Endothelial cell of umbilical vein (primary cell): ENCODE measurements around the gene NSMCE1. TPM values are rescaled to one million over a fixed set of nuclear protein-coding genes. Genes with fewer than 3 reads are reported as not detected.

ENCODE experiments used
- BruUV-seq: library from RNA; stranded (reverse); fragments of 400-500 nt; replicated peaks from 2 replicates; lab custom pipeline; 2021; lab: Mats Ljungman, UMichigan
- CTCF ChIA-PET: fragments of 300-600, 350-600 bp; sonication (Branson Sonifier 250); formaldehyde crosslinking; loops from one replicate; lab custom pipeline; 2021; ENCODE audit warnings: antibody characterized with exemption, inconsistent platforms; lab: Charles Lee
- POLR2A ChIA-PET: fragments of 300-600, 350-600 bp; sonication (Branson Sonifier 250); formaldehyde crosslinking; loops from one replicate; lab custom pipeline; 2021; ENCODE audit warnings: antibody characterized with exemption, inconsistent platforms; lab: Charles Lee
- DNase-seq: peaks from one replicate; pipeline ENCODE4 v3.0.0-alpha.2; 2011; ENCODE audit warnings: low read depth, low spot score
- FAIRE-seq: peaks from 2 replicates; lab custom pipeline; 2011; peaks lifted over from hg19 to GRCh38; lab: Jason Lieb, UNC
- H2AFZ ChIP-seq: 2 replicates; pipeline ENCODE4 v1.6.0; 2012; ENCODE audit warnings: low read depth, low read length, control low read depth, inconsistent platforms
- H3K27ac ChIP-seq: 2 replicates; pipeline ENCODE4 v1.5.1; 2011; ENCODE audit warnings: low read depth, mild to moderate bottlenecking, control low read depth, low read length, moderate library complexity; ENCODE audit not compliant: insufficient read depth
- H3K27me3 ChIP-seq, 2 experiments: 2 replicates each; pipeline versions ENCODE4 v1.6.0 to v1.6.1; 2011; ENCODE audit warnings: low read length in 2 of 2, mixed read lengths in 1 of 2; ENCODE audit not compliant: control insufficient read depth in 2 of 2, insufficient read depth in 2 of 2
- H3K36me3 ChIP-seq, 2 experiments: 2 replicates in 1 of 2; 3 replicates in 1 of 2; pipeline ENCODE4 v1.5.1; 2011; ENCODE audit warnings: low read length in 2 of 2, mild to moderate bottlenecking in 1 of 2, moderate library complexity in 1 of 2; ENCODE audit not compliant: control insufficient read depth in 2 of 2, insufficient read depth in 2 of 2; ENCODE audit errors: extremely low read depth in 1 of 2
- H3K4me1 ChIP-seq: 3 replicates; pipeline ENCODE4 v1.5.1; 2011; ENCODE audit warnings: mild to moderate bottlenecking, low read length; ENCODE audit not compliant: control insufficient read depth, insufficient read depth; ENCODE audit errors: extremely low read depth
- H3K4me2 ChIP-seq: 2 replicates; pipeline ENCODE4 v1.6.1; 2011; ENCODE audit warnings: low read length, control low read depth, mixed read lengths; ENCODE audit not compliant: insufficient read depth
- H3K4me3 ChIP-seq, 3 experiments: fragments of 200-600 bp in 1 of 3; sonication (generic), shearing (Covaris generic) in 1 of 3; replicated peaks in 1 of 3; 2 replicates each; pipeline ENCODE4 v1.5.1; 2011 to 2016; ENCODE audit warnings: control low read depth in 3 of 3, low read length in 3 of 3, mild to moderate bottlenecking in 2 of 3, inconsistent platforms in 1 of 3, low read depth in 1 of 3, moderate library complexity in 1 of 3; ENCODE audit not compliant: insufficient read depth in 1 of 3
- H3K79me2 ChIP-seq: 2 replicates; pipeline ENCODE4 v1.6.0; 2012; ENCODE audit warnings: low read length, inconsistent platforms; ENCODE audit not compliant: control insufficient read depth, insufficient read depth
- H3K9ac ChIP-seq: replicated peaks from 2 replicates; pipeline ENCODE3; 2011; ENCODE audit warnings: low read length, control low read depth; ENCODE audit not compliant: insufficient read depth; ENCODE audit errors: extremely low read depth
- H3K9me1 ChIP-seq: replicated peaks from 3 replicates; pipeline ENCODE4 v1.6.0; 2011; ENCODE audit warnings: mild to moderate bottlenecking, low read length; ENCODE audit not compliant: control insufficient read depth, insufficient read depth; ENCODE audit errors: extremely low read depth
- H3K9me3 ChIP-seq: replicated peaks from 2 replicates; pipeline ENCODE4 v1.5.1; 2012; ENCODE audit warnings: low read length, inconsistent platforms; ENCODE audit not compliant: control insufficient read depth, insufficient read depth
- H4K20me1 ChIP-seq: replicated peaks from 2 replicates; pipeline ENCODE3; 2011; ENCODE audit warnings: mild to moderate bottlenecking, low read length; ENCODE audit not compliant: control insufficient read depth, insufficient read depth; ENCODE audit errors: extremely low read depth
- CTCF ChIP-seq, 2 donors: IDR thresholded peaks; 1 replicate in 1 of 2; 2 replicates in 1 of 2; pipeline ENCODE4 v1.5.1; 2011; ENCODE audit warnings: low read length in 2 of 2, mild to moderate bottlenecking in 2 of 2, moderate library complexity in 2 of 2, control low read depth in 1 of 2, inconsistent platforms in 1 of 2, low read depth in 1 of 2; ENCODE audit not compliant: insufficient read depth in 1 of 2; ENCODE audit errors: extremely low read depth in 1 of 2
- EZH2 ChIP-seq: IDR thresholded peaks from 2 replicates; pipeline ENCODE4 v1.6.1; 2012; ENCODE audit warnings: borderline replicate concordance, low read depth, mild to moderate bottlenecking, moderate library complexity, low read length, inconsistent platforms; ENCODE audit not compliant: severe bottlenecking
- FOS ChIP-seq: IDR thresholded peaks from 2 replicates; pipeline ENCODE4 v1.6.1; 2011; ENCODE audit warnings: mild to moderate bottlenecking, low read length, moderate library complexity, borderline replicate concordance; ENCODE audit not compliant: insufficient read depth
- GATA2 ChIP-seq: IDR thresholded peaks from 2 replicates; pipeline ENCODE4 v1.7.0; 2011; ENCODE audit warnings: low read depth, mild to moderate bottlenecking, moderate library complexity, mixed read lengths, low read length; ENCODE audit not compliant: insufficient read length, insufficient read depth
- JUN ChIP-seq: IDR thresholded peaks from 2 replicates; pipeline ENCODE4 v1.6.1; 2011; ENCODE audit warnings: borderline replicate concordance, low read depth; ENCODE audit not compliant: insufficient read length, insufficient read depth
- MAX ChIP-seq: IDR thresholded peaks from 2 replicates; pipeline ENCODE4 v1.6.1; 2011; ENCODE audit not compliant: insufficient read depth, insufficient read length
- MYC ChIP-seq: IDR thresholded peaks from one replicate; pipeline ENCODE4 v1.6.1; 2011; ENCODE audit warnings: mild to moderate bottlenecking, low read depth, low read length
- POLR2A ChIP-seq: IDR thresholded peaks from 2 replicates; pipeline ENCODE4 v1.6.1; 2012; ENCODE audit warnings: low read depth, mild to moderate bottlenecking, control low read depth, low read length
- POLR2AphosphoS5 ChIP-seq: IDR thresholded peaks from 2 replicates; pipeline ENCODE4 v1.6.1; 2012; ENCODE audit warnings: low read depth, mild to moderate bottlenecking, control low read depth, low read length, moderate library complexity; ENCODE audit not compliant: insufficient read depth
- dilution Hi-C: fragments of 300-500 bp; cut with MboI; formaldehyde crosslinking; loops from one replicate; pipeline ENCODE4 v1.15.0; 2019; ENCODE audit warnings: low sequenced_read_pairs; ENCODE audit not compliant: extremely low pct_ligation_motif_present
- intact Hi-C: fragments of 100-400 bp; cut with micrococcal nuclease; formaldehyde crosslinking; loops from one replicate; pipeline ENCODE4 v1.10.0; 2022
- polyA plus RNA-seq, 4 experiments: library from polyadenylated mRNA; depleted of rRNA in 3 of 4; stranded (reverse) in 3 of 4; unstranded in 1 of 4; fragments of >200 nt; gene quantifications; 2 replicates each; pipeline versions ENCODE4 v1.2.1 to v1.2.3, GENCODE V29; 2011 to 2012; ENCODE audit warnings: missing spikeins in 1 of 4
- total RNA-seq: library from RNA; stranded (reverse); gene quantifications from 2 replicates; pipeline ENCODE4 v1.2.3, GENCODE V29; 2021

NSMCE1 gene
- total and polyA plus RNA-seq, 2 donors (not counting 3 experiments of a cell fraction or from before 2014, with no cell fraction given) = 23.8 to 42.0 TPM

- no peaks in the 10 kb centered on the region for H3K36me3 ChIP-seq
- H3K4me2 ChIP-seq = no peak overlapping the region
- H3K79me2 ChIP-seq = no peaks in the 10 kb centered on the region
- H3K9me3 ChIP-seq = no peaks in the 10 kb centered on the region
- H4K20me1 ChIP-seq = no peaks in the 10 kb centered on the region
- POLR2A ChIA-PET = no interaction called here
- FAIRE-seq (no peak), DNase-seq (no peak)
- no TSS peak for BruUV-seq
- H2AFZ ChIP-seq = no peak overlapping the region
- CTCF ChIA-PET = interaction anchor here (1.5 kb wide), 1 partner anchor 36 kb away, joined by 3 read pairs; no protein-coding TSS in a partner anchor
- no peak overlapping the region for H3K4me3 ChIP-seq
- intact Hi-C loops (loop anchor here (2.0 kb wide), 2 partner anchors 17 to 45 kb away; no protein-coding TSS in a partner anchor), dilution Hi-C loops (no loop called here)
- no peak overlapping the region for H3K27ac ChIP-seq
- no peak overlapping the region for H3K9ac ChIP-seq
- no peaks in the 10 kb centered on the region for H3K9me1 ChIP-seq
- no peaks in the 10 kb centered on the region for H3K27me3 ChIP-seq
- TF ChIP-seq JUN (no peak), EZH2 (no peak), MYC (no peak), GATA2 (no peak)
- peaks cover 8% of the 10 kb centered on the region for H3K4me1 ChIP-seq
Measured at GRCh38 chr16:27269300-27270150, 953 bp upstream of the NSMCE1 start.

- no peaks in the 10 kb centered on the region for H3K27me3 ChIP-seq
- CTCF ChIA-PET = interaction anchor here (1.2 kb wide), 2 partner anchors 32 to 62 kb away, joined by 3 to 5 read pairs; no protein-coding TSS in a partner anchor
- POLR2A ChIA-PET = no interaction called here
- no peaks in the 10 kb centered on the region for H3K9me1 ChIP-seq
- H3K4me1 ChIP-seq = peaks cover 16% of the 10 kb centered on the region
- BruUV-seq = no TSS peak
- H3K4me2 ChIP-seq = no peak overlapping the region
- H3K4me3 ChIP-seq = no peak overlapping the region
- TF ChIP-seq MYC (no peak), GATA2 (no peak), MAX (no peak), POLR2AphosphoS5 (no peak), EZH2 (no peak), CTCF (IDR thresholded peaks at IDR 0.05; ENCODE audit: extremely low read depth in 1 of 2, insufficient read depth in 1 of 2, low read depth in 1 of 2, low read length in 2 of 2) (no peak), FOS (no peak), JUN (no peak), POLR2A (no peak)
- no peak overlapping the region for H3K27ac ChIP-seq
- H3K9ac ChIP-seq = no peak overlapping the region
- no peaks in the 10 kb centered on the region for H3K36me3 ChIP-seq
- H4K20me1 ChIP-seq = no peaks in the 10 kb centered on the region
- dilution Hi-C loops (no loop called here), intact Hi-C loops (no loop called here)
- FAIRE-seq (no peak), DNase-seq (no peak)
- H2AFZ ChIP-seq = no peak overlapping the region
- no peaks in the 10 kb centered on the region for H3K79me2 ChIP-seq
- H3K9me3 ChIP-seq = no peaks in the 10 kb centered on the region
Measured at GRCh38 chr16:27267037-27267677, 1.4 kb downstream of the NSMCE1 start.
